Stimulated activated CD8-positive, alpha-beta memory T cell treated with anti-CD3 and anti-CD28 coated beads, Interleukin-7, amount 100 ng/mL, for 48 hours (primary cell): ENCODE results near the gene CRYBA2.

Source experiments
- DNase-seq, 2 donors: peaks; one replicate each; pipeline ENCODE4 v3.0.0-alpha.2; 2020; ENCODE audit warnings: low read depth in 1 of 2; ENCODE audit errors: extremely low read depth in 1 of 2

CRYBA2 gene

DNA sequence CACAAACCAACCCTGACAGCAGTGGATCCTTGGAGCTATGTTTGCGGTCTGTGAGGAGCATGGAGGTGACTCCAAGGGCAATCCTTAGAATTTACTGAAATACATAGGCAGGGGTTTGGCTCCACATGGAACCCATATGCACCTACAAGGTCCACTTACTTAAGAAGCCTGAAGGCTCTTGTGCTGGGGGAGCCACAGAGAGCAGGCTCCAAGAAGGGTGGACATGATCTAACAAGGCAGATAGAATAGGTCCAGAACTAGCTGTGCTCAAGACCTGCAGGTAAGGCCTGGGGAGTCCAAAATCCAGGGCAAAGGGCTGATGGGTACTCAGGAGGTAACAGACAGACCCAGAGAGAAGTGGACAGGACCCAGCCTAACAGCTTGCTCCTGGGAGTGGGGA lies 34.9 kb downstream of the CRYBA2 start:
- DNase-seq: no peak

DNA sequence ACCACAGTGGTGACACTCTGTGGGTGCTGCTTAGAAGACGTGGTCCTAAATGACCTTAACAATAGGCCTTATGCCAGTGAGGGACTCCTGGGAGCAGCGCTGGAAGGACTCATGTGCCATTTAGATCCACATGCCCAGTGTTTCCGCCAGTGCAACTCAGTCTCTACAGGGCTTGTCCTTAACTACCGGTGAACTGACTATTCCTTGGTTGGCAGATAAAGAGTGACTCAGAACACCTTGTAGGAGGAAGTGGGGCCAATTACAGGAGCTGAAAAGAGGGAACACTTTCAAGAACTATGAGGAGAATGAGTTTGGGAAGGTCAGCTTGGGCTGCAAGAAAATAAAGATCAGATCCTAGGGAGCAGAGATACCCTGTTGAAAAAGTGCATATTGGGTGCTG lies 35.6 kb downstream of the CRYBA2 start:
- no peak for DNase-seq

DNA sequence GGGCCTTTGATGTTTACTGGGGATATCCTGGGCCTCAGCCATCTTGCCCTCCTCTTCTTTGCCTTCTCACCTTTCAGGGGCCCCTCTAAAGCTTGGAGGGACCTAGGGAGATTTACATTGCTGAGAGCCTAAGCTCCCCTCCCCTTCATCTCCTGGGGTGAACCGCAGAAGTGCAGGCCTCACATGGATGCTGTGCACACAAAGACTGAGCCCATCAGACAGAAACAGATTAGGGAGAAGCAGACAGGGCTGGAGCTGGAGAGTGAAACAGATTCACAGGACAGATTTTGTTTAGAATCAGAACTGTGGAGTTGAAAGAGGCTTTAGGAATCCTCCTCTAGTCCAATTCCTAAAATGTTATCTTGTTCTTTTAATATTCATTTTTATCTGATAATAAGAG lies 37.2 kb downstream of the CRYBA2 start:
- DNase-seq: no peak

DNA sequence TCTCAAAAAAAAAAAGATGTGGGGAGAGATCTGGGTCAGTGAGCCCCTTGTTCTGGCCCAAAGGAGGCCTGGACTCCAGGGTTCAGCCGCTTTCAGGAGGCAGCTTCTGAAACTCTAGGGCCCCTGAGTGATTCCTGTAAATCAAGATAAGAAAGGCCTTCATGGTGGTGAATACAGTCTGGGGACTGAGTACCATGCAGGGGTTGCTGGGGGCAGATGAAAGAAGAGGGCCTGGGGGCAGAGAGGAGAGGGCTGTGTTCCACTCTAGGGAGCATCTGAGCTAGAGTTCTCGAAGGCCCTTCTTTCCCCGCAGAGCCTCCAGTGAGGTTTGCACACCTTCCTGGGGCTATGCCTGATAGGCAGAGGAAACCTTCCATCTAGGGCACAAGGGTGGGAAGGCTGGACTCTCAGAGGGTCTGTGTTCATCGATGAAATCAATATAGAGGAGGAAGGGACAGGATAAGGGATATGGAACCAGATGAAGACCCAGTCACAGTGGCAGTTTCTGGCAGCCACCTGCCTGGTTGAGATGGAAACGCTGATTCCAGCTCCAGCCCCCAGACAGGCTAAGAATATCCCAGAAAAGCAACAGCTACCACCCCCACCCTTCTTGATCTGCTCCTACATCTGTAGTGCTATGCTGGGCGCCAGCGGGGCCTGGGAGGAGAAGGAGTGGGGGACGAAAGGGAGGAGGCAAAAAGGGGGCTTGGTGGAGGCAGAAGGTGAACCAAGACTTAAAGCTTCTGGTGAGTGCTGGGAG lies 38.5 kb downstream of the CRYBA2 start:
- DNase-seq: no peak

DNA sequence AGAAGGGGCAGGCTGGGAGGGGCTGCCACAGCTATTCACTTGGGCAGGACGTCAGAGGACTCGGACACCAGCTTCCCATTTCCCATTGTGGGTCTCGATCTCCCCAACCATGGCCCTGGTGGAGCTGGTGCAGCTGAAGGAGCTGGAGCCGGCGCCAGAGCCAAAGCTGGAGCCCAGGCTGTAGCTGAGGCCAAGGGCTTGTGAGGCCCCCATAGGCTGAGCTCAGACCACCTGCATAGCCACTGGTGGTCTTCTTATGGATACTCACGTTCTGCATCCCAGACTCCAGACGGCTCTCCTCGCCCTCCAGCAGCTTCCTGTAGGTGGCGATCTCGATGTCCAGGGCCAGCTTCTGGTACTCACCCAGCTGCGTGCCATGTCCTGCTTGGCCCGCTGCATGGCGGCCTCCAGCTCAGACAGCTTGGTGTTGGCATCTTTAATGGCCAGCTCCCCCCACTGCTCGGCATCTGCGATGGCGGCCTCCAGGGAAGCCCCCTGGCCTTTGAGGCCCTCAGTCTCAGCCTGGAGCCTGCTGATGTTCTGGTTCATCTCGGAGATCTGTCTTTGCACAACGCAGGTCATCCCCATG lies 39.8 kb downstream of the CRYBA2 start:
- no peak for DNase-seq

DNA sequence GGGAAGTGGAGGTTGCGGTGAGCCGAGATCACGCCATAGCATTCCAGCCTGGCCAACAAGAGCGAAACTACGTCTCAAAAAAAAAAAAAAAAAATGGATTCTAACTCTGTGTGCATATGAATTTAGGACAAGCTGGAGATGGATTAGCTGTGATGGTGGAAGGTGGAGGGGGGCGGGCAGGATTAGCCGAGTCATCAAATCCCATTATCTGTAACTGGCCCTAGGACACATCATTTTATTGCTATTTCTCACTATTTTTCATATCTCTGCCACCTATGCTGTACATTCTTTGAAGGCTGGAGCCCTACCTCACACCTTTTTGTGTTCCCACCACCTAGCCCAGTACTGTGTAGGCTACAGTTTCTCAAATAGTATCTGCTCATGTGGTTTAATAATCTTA lies 41.1 kb downstream of the CRYBA2 start:
- no peak for DNase-seq

DNA sequence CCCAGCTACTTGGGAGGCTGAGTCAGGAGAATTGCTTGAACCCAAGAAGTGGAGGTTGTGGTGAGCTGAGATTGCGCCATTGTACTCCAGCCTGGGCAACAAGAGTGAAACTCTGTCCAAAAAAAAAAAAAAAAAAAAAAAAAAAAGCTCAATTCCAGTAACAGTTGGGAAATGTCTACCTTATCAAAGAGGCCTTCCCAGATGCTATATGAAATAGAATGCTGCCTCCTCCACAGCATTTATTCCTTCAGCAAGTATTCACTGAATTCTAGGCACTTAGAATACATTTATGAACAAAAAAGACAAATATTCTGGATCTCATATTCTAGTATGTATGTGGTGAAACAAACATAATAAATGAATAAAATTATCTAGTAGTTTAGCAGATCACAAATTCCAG lies 46.6 kb downstream of the CRYBA2 start:
- DNase-seq: no peak

DNA sequence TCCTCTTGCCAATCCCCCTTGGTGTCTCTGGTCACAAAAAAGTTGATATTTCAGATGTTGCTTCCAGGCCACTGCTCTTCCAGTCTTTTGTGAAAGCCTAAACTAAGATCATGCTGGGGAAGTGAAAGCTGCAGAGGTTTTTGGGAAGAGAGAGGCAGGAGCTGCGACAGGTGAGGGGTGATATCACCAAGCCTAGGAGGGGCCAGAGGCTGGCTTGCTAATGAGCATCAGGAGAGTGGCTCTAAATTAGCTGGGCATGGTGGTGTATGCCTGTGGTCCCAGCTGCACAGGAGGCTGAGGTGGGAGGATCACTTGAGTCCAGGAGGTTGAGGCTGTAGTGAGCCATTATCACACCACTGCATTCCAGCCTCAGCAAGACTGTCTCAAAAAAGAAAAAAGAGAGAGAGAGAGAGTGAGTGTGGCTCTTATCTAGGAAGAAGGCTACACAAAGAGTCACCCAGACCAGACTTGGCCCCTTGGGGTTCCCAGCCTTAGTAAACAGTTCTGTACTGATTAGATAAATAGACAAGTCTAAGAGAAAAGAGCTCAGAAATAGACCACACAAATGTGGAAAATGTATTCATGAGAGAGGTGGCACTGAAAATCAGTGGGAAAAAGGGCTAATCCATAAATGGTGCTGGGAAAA lies 48.3 kb downstream of the CRYBA2 start:
- no peak for DNase-seq
